Vagina (tissue), 2 donors: ENCODE results near the gene NRARP. TPM values are rescaled to one million over a fixed set of nuclear protein-coding genes. Genes with fewer than 3 reads are reported as not detected.

Experiments
- DNase-seq, 2 donors: peaks; one replicate each; pipeline ENCODE4 v3.0.0-alpha.2; 2017; ENCODE audit errors: extremely low spot score in 2 of 2
- H3K27ac ChIP-seq: fragments of 200-600 bp; sonication (generic); one replicate; pipeline ENCODE4 v1.5.1; 2019
- H3K27me3 ChIP-seq: fragments of 200-600 bp; sonication (generic); one replicate; pipeline ENCODE4 v1.5.1; 2019
- H3K36me3 ChIP-seq, 2 donors: fragments of 200-600 bp; sonication (generic); one replicate each; pipeline ENCODE4 v1.5.1; 2017 to 2019
- H3K4me1 ChIP-seq: fragments of 200-600 bp; sonication (generic); one replicate; pipeline ENCODE4 v1.5.1; 2019
- H3K4me3 ChIP-seq, 2 donors: fragments of 200-600 bp; sonication (generic); 1 replicate in 1 of 2; 2 replicates in 1 of 2; pipeline ENCODE4 v1.5.1; 2016 to 2019
- H3K9me3 ChIP-seq: fragments of 200-600 bp; sonication (generic); one replicate; pipeline ENCODE4 v1.5.1; 2019
- POLR2A ChIP-seq, 2 donors: fragments of 450-650 bp; IDR thresholded peaks; one replicate each; pipeline ENCODE4 v1.6.1; 2017; ENCODE audit warnings: antibody characterized with exemption in 2 of 2, mild to moderate bottlenecking in 2 of 2, moderate library complexity in 2 of 2
- POLR2AphosphoS5 ChIP-seq, 2 donors: sonication (generic); formaldehyde crosslinking; IDR thresholded peaks; one replicate each; pipeline ENCODE4 v1.9.0; 2017; ENCODE audit warnings: antibody characterized with exemption in 2 of 2, mild to moderate bottlenecking in 2 of 2, low read depth in 1 of 2; ENCODE audit not compliant: insufficient read depth in 1 of 2
- intact Hi-C: fragments of 100-400 bp; cut with DNase I; formaldehyde crosslinking; loops from one replicate; pipeline ENCODE4 v1.15.1; 2023
- total RNA-seq: library from RNA; depleted of rRNA; stranded (reverse); fragments of >200 nt; gene quantifications from one replicate; pipeline ENCODE4 v1.2.3, GENCODE V29; 2016
- TF ChIP-seq, protein P1 (sequence below), 3 experiments: fragments of 450-650 bp in 2 of 3; fragments of 200-600 bp in 1 of 3; sonication (generic) in 1 of 3; IDR thresholded peaks; one replicate each; pipeline ENCODE4 v1.5.1; 2017 to 2019; ENCODE audit warnings: antibody characterized with exemption in 3 of 3, mild to moderate bottlenecking in 2 of 3, moderate library complexity in 2 of 3

Gene NRARP
- total RNA-seq, 1 donor from 2014 or later = 29.5 TPM

DNA sequence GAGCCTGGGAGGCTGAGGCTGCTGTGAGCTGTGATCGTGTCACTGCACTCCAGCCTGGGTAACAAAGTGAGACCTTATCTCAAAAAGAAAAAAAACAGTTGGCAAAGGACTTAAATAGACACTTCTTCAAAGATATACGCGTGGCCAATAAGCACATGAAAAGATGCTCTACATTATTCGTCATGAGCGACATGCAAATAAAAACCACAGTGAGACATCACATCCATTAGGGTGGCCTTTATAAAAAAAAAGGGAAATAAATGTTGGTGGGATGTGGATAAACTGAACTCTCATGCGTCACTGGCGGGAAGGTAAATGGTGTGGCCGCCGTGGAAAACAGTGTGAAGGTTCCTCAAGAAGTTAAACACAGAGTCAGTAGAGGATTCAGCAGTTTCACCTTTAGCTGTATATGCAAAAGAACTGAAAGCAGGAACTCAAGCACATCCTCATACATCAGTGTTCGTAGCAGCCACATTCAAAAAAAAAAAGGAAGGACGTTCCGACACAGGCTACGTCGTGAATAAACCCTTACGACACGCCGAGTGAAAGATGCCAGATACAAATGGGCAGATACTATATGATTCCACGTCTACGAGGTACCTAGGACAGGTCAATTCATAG lies 24.5 kb upstream of the NRARP start:
- TF ChIP-seq POLR2A (IDR thresholded peaks at IDR 0.05) (no peak), POLR2AphosphoS5 (IDR thresholded peaks at IDR 0.05; ENCODE audit: insufficient read depth in 1 of 2, low read depth in 1 of 2) (no peak)
- TF ChIP-seq, protein P1, sequence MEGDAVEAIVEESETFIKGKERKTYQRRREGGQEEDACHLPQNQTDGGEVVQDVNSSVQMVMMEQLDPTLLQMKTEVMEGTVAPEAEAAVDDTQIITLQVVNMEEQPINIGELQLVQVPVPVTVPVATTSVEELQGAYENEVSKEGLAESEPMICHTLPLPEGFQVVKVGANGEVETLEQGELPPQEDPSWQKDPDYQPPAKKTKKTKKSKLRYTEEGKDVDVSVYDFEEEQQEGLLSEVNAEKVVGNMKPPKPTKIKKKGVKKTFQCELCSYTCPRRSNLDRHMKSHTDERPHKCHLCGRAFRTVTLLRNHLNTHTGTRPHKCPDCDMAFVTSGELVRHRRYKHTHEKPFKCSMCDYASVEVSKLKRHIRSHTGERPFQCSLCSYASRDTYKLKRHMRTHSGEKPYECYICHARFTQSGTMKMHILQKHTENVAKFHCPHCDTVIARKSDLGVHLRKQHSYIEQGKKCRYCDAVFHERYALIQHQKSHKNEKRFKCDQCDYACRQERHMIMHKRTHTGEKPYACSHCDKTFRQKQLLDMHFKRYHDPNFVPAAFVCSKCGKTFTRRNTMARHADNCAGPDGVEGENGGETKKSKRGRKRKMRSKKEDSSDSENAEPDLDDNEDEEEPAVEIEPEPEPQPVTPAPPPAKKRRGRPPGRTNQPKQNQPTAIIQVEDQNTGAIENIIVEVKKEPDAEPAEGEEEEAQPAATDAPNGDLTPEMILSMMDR (IDR thresholded peaks at IDR 0.05) = no peak
- intact Hi-C loops = no loop called here
- no peaks in the 10 kb centered on the region for H3K4me1 ChIP-seq
- H3K27me3 ChIP-seq = no peaks in the 10 kb centered on the region
- H3K9me3 ChIP-seq = no peaks in the 10 kb centered on the region
- H3K36me3 ChIP-seq = no peaks in the 10 kb centered on the region
- no peak for DNase-seq
- H3K4me3 ChIP-seq = no peak overlapping the region
- no peak overlapping the region for H3K27ac ChIP-seq

DNA sequence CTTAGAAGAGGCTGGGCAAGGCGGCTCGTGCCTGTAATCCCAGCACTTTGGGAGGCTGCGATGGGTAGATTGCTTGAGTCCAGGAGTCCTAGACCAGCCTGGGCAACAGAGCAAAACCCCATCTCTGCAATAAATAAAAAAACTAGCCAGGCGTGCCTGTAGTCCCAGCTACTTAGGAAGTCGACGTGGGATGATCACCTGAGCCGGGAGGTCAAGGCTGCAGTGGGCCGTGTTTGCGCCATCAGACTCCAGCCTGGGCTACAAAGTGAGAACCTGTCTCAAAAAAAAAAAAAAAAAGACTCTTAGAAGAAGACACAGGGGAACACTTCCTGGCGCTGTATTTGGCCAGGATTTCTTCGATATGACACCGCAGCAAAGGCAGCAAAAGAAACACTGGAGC lies 23.7 kb upstream of the NRARP start:
- H3K27me3 ChIP-seq = no peaks in the 10 kb centered on the region
- DNase-seq = no peak
- TF ChIP-seq POLR2A (IDR thresholded peaks at IDR 0.05) = no peak
- TF ChIP-seq POLR2AphosphoS5 (IDR thresholded peaks at IDR 0.05; ENCODE audit: insufficient read depth in 1 of 2, low read depth in 1 of 2) = no peak
- TF ChIP-seq, protein P1 (IDR thresholded peaks at IDR 0.05) = no peak
- H3K4me1 ChIP-seq = no peaks in the 10 kb centered on the region
- intact Hi-C loops = no loop called here
- no peak overlapping the region for H3K27ac ChIP-seq
- no peaks in the 10 kb centered on the region for H3K9me3 ChIP-seq
- no peak overlapping the region for H3K4me3 ChIP-seq
- H3K36me3 ChIP-seq = no peaks in the 10 kb centered on the region

DNA sequence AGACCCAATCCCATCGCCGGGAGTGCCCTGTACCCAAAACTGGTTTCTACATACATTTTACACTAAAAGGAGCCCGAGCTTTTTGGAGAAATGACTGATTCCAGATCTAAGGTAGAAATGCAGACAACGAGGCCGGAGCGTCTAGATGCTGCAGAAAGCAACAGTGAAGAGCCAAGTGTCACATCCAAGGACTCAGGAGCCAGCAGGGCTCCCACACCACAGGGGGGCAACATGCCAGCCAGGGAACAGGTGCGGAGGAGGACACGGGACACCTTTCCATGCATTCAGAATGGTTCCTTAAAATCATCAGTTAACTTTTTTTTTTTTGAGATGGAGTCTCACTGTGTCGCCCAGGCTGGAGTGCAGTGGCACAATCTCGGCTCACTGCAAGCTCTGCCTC lies 23.1 kb upstream of the NRARP start:
- Histone ChIP-seq H3K4me3 (no peak overlapping the region), H3K36me3 (no peaks in the 10 kb centered on the region), H3K27ac (no peak overlapping the region), H3K9me3 (no peaks in the 10 kb centered on the region), H3K4me1 (no peaks in the 10 kb centered on the region), H3K27me3 (no peaks in the 10 kb centered on the region)
- DNase-seq = no peak
- no peak for TF ChIP-seq POLR2AphosphoS5 (IDR thresholded peaks at IDR 0.05; ENCODE audit: insufficient read depth in 1 of 2, low read depth in 1 of 2)
- TF ChIP-seq, protein P1 (IDR thresholded peaks at IDR 0.05) = no peak
- TF ChIP-seq POLR2A (IDR thresholded peaks at IDR 0.05) = no peak
- intact Hi-C loops = no loop called here

DNA sequence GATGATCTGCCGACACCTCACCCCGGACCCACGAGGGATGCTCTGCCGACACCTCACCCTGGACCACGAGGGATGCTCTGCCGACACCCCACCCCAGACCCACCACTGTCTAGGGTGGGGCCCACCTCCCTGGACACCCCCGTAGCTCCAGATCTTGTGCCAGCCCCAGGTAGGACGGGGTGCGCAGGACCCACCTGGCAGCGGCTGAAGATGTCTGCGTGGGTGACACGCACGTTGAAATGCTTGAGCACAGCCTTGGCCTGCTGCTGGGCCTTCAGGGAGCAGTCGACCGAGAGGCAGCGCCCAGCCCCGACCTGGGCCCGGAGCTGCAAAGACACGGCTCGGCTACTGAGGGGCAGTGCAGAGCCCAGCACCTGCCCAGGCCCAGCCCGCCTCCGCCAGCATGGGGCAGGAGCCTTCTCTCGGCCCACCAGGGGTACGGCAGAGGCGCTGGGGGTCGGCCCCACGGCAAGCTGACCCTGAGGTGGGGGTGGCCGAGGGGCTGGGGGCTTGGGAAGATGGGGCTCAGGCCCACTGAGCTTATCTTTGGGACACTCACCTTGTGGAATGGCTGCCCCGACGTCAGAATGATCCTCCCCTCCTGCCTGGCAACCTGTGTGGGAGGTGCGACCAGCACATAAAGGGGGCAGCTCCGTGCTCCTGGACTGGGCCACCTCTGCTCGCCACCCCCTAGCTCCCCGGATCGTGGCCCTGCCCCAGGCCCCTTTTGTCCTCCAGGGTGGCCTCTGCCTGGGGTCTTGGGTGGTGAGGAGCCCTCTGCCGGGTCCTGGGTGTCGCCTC lies 21.7 kb upstream of the NRARP start:
- no peaks in the 10 kb centered on the region for H3K4me1 ChIP-seq
- no peak overlapping the region for H3K27ac ChIP-seq
- no peak overlapping the region for H3K4me3 ChIP-seq
- H3K9me3 ChIP-seq = no peaks in the 10 kb centered on the region
- intact Hi-C loops = no loop called here
- no peaks in the 10 kb centered on the region for H3K27me3 ChIP-seq
- H3K36me3 ChIP-seq = no peaks in the 10 kb centered on the region
- TF ChIP-seq, protein P1 (IDR thresholded peaks at IDR 0.05) = no peak
- TF ChIP-seq POLR2A (IDR thresholded peaks at IDR 0.05) = no peak
- no peak for TF ChIP-seq POLR2AphosphoS5 (IDR thresholded peaks at IDR 0.05; ENCODE audit: insufficient read depth in 1 of 2, low read depth in 1 of 2)
- DNase-seq = no peak
